Measurements from ENCODE around the gene CFAP119. TPM values are rescaled to one million over a fixed set of nuclear protein-coding genes. Genes with fewer than 3 reads are reported as not detected.

CFAP119 gene
- total and polyA plus RNA-seq, 9 of the 15 experiments (the other 6 are each of a cell fraction or from before 2014, with no cell fraction given), result 5.5 to 33.7 (median 9.6) TPM

- no peak for TF ChIP-seq MECOM (CRISPR knock-in tag; IDR thresholded peaks at IDR 0.05)
- no peak; the same call in 1 of the 2 replicates for TF ChIP-seq TFAP4 (CRISPR knock-in tag; IDR thresholded peaks at IDR 0.05; ENCODE audit: borderline replicate concordance)
- no peak for TF ChIP-seq RBM14 (IDR thresholded peaks at IDR 0.05; ENCODE audit: borderline replicate concordance, insufficient read depth, low read depth, low read length)
- TF ChIP-seq CBX3 (IDR thresholded peaks at IDR 0.05; ENCODE audit: borderline replicate concordance in 1 of 2, low read length in 2 of 2), result peak in 1 of 2 experiments; percentile 42; a peak in 1 of 3 replicates
- no peak for TF ChIP-seq ZBTB34 (CRISPR knock-in tag; IDR thresholded peaks at IDR 0.05)
- TF ChIP-seq SMAD4 (CRISPR knock-in tag; conservative IDR thresholded peaks at IDR 0.05), result 0 out of 2 replicates have a peak, but pooled peaks have one; percentile 24
Observed at GRCh38 chr16:30778549-30779244, 16.8 kb upstream of the CFAP119 start (continued).

Data from K562 (cell line).